ENCODE results near the gene TMEM121.
"Not testable (repeated sequence)": the region's sequence is repeated elsewhere in the genome, so short reads cannot be mapped to it uniquely, and the experiment has no call there.

The TMEM121 gene

DNA sequence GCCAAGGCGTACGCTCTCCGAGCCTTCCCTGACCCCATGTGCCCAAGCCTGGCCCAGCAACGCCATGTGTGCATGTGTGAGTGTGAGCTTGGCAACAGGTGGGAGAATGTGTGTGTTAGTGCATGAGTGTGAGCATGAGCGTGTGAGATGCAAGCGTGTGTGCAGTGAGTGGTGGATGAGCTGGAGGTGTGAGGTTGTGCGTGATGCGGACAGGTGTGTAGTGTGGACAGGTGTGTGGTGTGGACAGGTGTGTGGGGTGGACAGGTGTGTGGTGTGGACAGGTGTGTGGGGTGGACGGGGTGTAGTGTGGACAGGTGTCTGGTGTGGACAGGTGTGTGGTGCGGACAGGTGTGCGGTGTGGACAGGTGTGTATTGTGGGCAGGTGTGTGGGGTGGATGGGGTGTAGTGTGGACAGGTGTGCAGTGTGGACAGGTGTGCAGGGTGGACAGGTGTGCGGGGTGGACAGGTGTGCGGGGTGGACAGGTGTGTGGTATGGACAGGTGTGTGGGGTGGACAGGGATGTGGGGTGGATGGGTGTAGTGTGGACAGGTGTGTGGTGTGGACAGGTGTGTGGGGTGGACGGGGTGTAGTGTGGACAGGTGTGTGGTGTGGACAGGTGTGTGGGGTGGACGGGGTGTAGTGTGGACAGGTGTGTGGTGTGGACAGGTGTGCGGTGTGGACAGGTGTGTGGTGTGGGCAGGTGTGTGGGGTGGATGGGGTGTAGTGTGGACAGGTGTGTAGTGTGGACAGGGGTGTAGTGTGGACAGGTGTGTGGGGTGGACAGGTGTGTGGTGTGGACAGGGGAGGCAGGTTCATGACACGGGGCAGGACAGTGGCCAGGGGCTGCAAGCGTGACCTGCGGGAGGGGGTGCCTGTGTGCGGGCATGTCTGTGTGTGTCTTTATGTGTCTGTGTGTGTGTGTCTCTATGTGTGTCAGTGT is 41.1 kb downstream of the TMEM121 start:
- not testable (repeated sequence) for H3K36me3 ChIP-seq (ENCODE audit: control insufficient read depth, insufficient read depth, low read length); DNase-seq (ENCODE audit: low read depth, low spot score); H3K27me3 ChIP-seq (ENCODE audit: control insufficient read depth, insufficient read depth, low read length); H3K27ac ChIP-seq (ENCODE audit: low read length); H3K4me3 ChIP-seq (ENCODE audit: low read length); H3K4me1 ChIP-seq (ENCODE audit: control insufficient read depth, insufficient read depth, low read length); H3K9me3 ChIP-seq (ENCODE audit: control insufficient read depth, insufficient read depth, low read length)
- no CpG with 5 or more reads among the region's 20 CpGs for WGBS (ENCODE audit: insufficient coverage, insufficient read length)

DNA sequence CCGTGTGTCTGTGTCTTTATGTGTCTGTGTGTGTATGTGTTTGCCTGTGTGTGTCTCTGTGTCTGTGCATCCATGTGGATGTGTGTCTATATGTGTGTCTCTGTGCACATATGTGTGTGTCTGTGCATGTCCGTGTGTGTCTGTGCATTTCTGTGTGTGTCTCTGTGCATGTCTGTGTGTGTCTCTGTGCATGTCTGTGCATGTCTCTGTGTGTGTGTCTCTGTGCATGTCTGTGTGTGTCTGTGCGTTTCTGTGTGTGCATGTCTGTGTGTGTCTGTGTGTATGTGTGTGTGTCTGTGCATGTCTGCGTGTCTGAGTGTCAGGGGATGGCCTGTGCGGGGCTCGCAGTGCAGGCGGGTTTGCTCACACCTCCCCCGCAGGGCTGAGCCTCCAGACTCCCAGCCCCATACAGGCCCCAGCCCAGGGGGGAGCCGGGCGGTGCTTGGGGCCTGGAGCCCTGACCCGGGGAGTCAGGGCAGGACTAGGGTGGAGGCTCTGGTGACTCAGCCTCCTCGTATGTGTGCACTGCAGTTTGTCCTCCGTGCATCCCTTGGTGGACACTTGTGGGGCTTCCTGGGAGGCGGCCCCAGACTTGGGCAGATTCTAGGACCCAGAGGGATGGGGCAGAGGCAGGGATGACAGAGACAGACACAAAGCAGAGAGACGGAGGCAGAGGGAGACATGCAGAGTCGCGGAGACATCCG is 41.9 kb downstream of the TMEM121 start:
- not testable (repeated sequence) for DNase-seq (ENCODE audit: low read depth, low spot score); H3K36me3 ChIP-seq (ENCODE audit: control insufficient read depth, insufficient read depth, low read length)
- WGBS (ENCODE audit: insufficient coverage, insufficient read length), result no CpG with 5 or more reads among the region's 18 CpGs

DNA sequence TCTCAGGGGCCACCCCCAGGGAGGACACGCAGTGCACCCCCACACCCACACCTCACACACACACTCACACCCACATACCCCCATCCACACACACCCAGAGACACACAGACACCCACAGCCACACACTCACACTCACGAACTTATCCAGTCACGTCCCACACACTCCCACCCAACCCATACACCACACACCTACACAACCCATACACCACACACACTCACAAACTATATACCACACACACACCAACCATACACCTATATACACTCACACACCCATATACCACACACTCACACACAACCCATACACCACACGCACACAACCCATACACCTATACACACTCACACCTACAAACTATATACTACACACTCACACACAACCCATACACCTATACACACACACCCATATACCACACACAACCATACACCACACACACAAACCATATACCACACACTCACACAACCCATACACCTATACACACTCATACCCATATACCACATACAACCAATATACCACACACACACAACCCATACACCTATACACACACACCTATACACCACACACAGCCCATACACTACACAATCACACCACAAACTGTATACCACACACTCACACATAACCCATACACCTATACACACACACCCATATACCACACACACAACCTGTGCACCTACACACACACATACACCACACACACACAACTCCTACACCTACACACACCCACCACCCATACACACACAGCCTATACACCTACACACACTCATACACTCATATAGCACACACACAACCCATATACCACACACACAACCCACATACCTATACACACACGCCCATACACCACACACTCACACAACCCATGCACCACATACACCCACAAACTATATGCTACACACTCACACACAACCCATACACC is 42.7 kb downstream of the TMEM121 start:
- Histone ChIP-seq H3K4me3 (ENCODE audit: low read length) (no peak overlapping the region), H3K9me3 (ENCODE audit: control insufficient read depth, insufficient read depth, low read length) (peaks cover 1% of the 10 kb centered on the region), H3K27me3 (ENCODE audit: control insufficient read depth, insufficient read depth, low read length) (no peaks in the 10 kb centered on the region), H3K27ac (ENCODE audit: low read length) (no peak overlapping the region), H3K36me3 (ENCODE audit: control insufficient read depth, insufficient read depth, low read length) (no peaks in the 10 kb centered on the region), H3K4me1 (ENCODE audit: control insufficient read depth, insufficient read depth, low read length) (no peaks in the 10 kb centered on the region)
- no peak for DNase-seq (ENCODE audit: low read depth, low spot score)
- WGBS (ENCODE audit: insufficient coverage, insufficient read length), result 100% methylated on average over 2 of the region's 5 CpGs

More for the DNA sequence above, 41.9 kb downstream of the TMEM121 start:
- H3K27me3 ChIP-seq (ENCODE audit: control insufficient read depth, insufficient read depth, low read length); H3K27ac ChIP-seq (ENCODE audit: low read length); H3K9me3 ChIP-seq (ENCODE audit: control insufficient read depth, insufficient read depth, low read length); H3K4me3 ChIP-seq (ENCODE audit: low read length); H3K4me1 ChIP-seq (ENCODE audit: control insufficient read depth, insufficient read depth, low read length): not testable (repeated sequence)

DNA sequence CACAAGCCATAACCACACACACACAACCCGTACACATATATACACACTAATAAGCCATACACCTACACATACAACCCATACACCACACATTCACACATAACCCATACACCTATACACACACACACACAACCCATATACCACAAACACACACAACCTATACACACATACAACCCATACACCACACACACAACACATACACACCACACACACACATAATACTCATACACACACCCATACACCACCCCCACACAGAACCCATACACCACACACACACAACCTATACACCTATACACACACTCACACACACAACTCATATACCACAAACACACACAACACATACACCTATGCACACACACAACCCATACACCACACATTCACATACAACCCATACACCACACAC is 44.1 kb downstream of the TMEM121 start:
- Histone ChIP-seq H3K4me3 (ENCODE audit: low read length) (no peak overlapping the region), H3K27me3 (ENCODE audit: control insufficient read depth, insufficient read depth, low read length) (no peaks in the 10 kb centered on the region)

DNA sequence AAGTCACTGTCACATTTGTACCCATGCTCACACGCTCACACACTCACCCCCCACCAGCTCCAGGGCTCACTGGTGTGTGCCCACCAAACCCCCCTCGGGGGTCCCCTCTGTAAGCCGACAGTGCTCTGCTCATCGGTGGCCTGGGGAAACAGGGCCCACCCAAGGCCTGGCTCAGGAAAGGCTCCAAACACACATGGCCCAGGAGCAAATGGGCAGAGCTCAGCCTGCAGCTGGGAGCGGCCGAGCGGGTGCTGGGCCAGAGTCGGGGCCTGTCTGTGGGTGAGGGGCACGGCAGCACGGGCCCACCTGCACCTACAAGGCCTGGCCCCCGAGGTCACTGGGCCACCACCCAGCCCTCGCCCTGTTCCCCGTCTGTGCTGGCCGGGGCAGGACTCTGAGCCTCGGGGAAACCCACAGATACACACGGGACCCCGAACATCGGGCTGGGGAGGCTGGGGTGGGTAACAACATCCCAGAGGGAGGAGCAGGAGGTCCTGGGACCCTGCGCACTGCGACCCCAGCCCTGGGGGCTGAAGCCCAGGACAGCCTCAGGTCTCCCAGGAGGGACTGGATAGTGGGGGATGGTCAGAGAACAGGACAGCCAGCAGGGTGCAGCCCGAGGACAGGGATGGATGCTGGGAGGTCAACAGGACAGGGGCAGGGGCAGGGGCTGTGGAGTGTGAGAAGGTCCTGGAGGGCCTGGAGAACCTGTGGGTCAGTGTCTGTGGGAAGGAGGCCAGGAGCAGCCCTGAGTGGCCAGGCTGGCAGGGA is 45.0 kb downstream of the TMEM121 start:
- H3K9me3 ChIP-seq (ENCODE audit: control insufficient read depth, insufficient read depth, low read length); H3K36me3 ChIP-seq (ENCODE audit: control insufficient read depth, insufficient read depth, low read length); H3K4me1 ChIP-seq (ENCODE audit: control insufficient read depth, insufficient read depth, low read length); H3K27me3 ChIP-seq (ENCODE audit: control insufficient read depth, insufficient read depth, low read length); H3K27ac ChIP-seq (ENCODE audit: low read length); DNase-seq (ENCODE audit: low read depth, low spot score); H3K4me3 ChIP-seq (ENCODE audit: low read length): not testable (repeated sequence)
- WGBS (ENCODE audit: insufficient coverage, insufficient read length), result no CpG with 5 or more reads among the region's 21 CpGs

More for the DNA sequence above, 44.1 kb downstream of the TMEM121 start:
- H3K9me3 ChIP-seq (ENCODE audit: control insufficient read depth, insufficient read depth, low read length), result peaks cover 1% of the 10 kb centered on the region
- H3K36me3 ChIP-seq (ENCODE audit: control insufficient read depth, insufficient read depth, low read length), result no peaks in the 10 kb centered on the region
- no peak overlapping the region for H3K27ac ChIP-seq (ENCODE audit: low read length)
- 100% methylated on average over 1 of the region's 1 CpG for WGBS (ENCODE audit: insufficient coverage, insufficient read length)
- no peak for DNase-seq (ENCODE audit: low read depth, low spot score)
- H3K4me1 ChIP-seq (ENCODE audit: control insufficient read depth, insufficient read depth, low read length), result no peaks in the 10 kb centered on the region

DNA sequence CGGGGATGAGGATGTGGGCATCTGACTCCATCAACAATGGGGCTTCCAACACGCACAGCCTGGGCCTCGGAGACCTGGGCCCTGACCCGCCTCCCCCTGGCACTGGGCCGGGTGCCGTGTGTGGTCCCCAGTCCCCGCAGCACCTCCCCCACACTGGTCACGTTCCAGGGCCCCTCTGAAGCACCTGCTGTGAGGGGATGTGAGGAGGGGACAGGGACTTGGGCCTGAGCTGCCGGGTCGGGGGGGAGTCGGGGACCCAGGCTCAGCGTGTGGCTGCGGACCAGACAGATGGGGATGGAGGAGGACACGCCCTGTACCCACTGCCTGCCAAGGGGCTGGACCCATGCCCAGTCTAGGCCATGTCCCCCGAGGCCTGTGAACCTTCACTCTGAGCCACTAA is 45.7 kb downstream of the TMEM121 start:
- not testable (repeated sequence) for H3K9me3 ChIP-seq (ENCODE audit: control insufficient read depth, insufficient read depth, low read length); H3K27me3 ChIP-seq (ENCODE audit: control insufficient read depth, insufficient read depth, low read length); H3K4me1 ChIP-seq (ENCODE audit: control insufficient read depth, insufficient read depth, low read length); H3K27ac ChIP-seq (ENCODE audit: low read length); H3K4me3 ChIP-seq (ENCODE audit: low read length); DNase-seq (ENCODE audit: low read depth, low spot score); H3K36me3 ChIP-seq (ENCODE audit: control insufficient read depth, insufficient read depth, low read length)
- WGBS (ENCODE audit: insufficient coverage, insufficient read length), result no CpG with 5 or more reads among the region's 15 CpGs

DNA sequence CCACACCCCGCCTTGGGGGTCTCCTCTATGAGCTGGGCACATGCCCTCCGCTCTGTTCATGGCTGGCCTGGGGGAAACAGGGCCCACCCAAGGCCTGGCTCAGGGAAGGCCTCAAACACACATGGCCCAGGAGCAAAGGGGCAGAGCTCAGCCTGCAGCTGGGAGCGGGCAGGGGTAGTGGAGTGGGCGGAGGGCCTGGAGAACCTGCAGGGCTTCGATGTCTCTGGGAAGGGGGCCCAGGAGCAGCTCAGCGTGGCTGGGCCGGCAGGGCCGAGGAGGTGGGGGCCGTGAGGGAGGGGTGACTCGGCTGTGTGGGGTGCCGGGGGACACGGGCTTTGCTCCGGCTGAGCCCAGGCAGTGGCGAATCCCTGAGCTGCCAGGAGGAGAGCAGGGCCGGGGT is 47.5 kb downstream of the TMEM121 start:
- H3K27ac ChIP-seq (ENCODE audit: low read length), result not testable (repeated sequence)

DNA sequence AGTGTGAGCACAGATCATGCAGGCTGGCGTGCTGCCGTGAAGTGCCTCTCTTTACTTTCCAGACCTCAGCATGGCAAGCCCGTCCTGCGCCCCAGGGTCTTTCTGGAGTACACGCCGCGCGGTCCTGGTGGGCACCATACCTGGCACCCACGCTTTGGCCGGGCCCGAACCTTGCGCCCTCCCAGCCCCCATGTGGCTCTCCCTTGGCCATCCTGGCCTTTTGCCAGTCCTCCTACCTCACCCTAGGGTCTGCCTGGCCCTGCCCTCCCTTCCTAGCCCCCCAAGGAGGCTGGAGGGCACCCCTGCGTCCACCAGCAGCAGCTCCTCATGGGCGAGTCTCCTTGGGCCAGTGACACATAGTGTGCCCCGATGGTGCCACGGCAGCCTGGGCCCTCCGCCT is 48.0 kb downstream of the TMEM121 start:
- DNase-seq (ENCODE audit: low read depth, low spot score); H3K4me3 ChIP-seq (ENCODE audit: low read length); H3K36me3 ChIP-seq (ENCODE audit: control insufficient read depth, insufficient read depth, low read length); H3K9me3 ChIP-seq (ENCODE audit: control insufficient read depth, insufficient read depth, low read length); H3K27ac ChIP-seq (ENCODE audit: low read length); H3K27me3 ChIP-seq (ENCODE audit: control insufficient read depth, insufficient read depth, low read length); H3K4me1 ChIP-seq (ENCODE audit: control insufficient read depth, insufficient read depth, low read length): not testable (repeated sequence)
- no CpG with 5 or more reads among the region's 17 CpGs for WGBS (ENCODE audit: insufficient coverage, insufficient read length)

More for the DNA sequence above, 47.5 kb downstream of the TMEM121 start:
- not testable (repeated sequence) for H3K27me3 ChIP-seq (ENCODE audit: control insufficient read depth, insufficient read depth, low read length); DNase-seq (ENCODE audit: low read depth, low spot score); H3K36me3 ChIP-seq (ENCODE audit: control insufficient read depth, insufficient read depth, low read length); H3K4me1 ChIP-seq (ENCODE audit: control insufficient read depth, insufficient read depth, low read length); H3K4me3 ChIP-seq (ENCODE audit: low read length); H3K9me3 ChIP-seq (ENCODE audit: control insufficient read depth, insufficient read depth, low read length)
- WGBS (ENCODE audit: insufficient coverage, insufficient read length), result no CpG with 5 or more reads among the region's 15 CpGs

DNA sequence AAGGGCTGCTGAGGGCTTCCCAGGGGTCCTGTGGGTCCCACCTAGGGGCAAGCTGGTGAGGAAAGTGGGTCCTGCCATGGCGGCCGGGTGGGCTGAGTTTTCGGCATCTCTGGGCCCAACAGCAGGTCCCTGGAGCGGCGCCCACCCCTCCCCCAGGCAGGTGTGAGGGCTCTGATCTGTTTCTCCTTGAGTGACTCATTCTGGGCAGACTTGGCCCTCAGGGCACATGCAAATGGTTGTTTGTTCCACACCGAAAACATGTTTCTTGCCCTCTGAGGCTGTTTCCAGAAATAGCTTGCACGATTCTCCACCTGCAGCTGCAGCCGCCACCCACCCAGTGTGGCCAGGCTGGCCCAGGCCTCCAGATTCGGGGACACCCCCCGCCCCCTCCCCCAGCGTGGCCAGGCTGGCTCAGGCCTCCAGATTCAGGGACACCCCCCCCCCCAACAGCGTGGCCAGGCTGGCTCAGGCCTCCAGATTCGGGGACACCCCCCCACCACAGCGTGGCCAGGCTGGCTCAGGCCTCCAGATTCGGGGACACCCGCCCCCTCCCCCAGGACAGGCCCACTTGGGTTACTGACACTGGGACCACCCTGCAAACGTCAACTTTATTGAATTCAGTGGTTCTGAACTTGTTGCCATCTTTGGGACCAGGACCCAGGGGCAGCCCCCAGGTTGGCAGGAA is 48.8 kb downstream of the TMEM121 start:
- H3K36me3 ChIP-seq (ENCODE audit: control insufficient read depth, insufficient read depth, low read length); DNase-seq (ENCODE audit: low read depth, low spot score); H3K9me3 ChIP-seq (ENCODE audit: control insufficient read depth, insufficient read depth, low read length); H3K4me3 ChIP-seq (ENCODE audit: low read length); H3K4me1 ChIP-seq (ENCODE audit: control insufficient read depth, insufficient read depth, low read length); H3K27me3 ChIP-seq (ENCODE audit: control insufficient read depth, insufficient read depth, low read length); H3K27ac ChIP-seq (ENCODE audit: low read length): not testable (repeated sequence)
- WGBS (ENCODE audit: insufficient coverage, insufficient read length), result no CpG with 5 or more reads among the region's 17 CpGs
